Measurements from ENCODE around the gene ATRAID.
A peak's percentile ranks its signal among the peaks of the same experiment; 100 is the strongest.

The ATRAID gene

GRCh38 chr2:27179344-27180000, 32.4 kb upstream of the ATRAID start:
- Histone ChIP-seq H3K27me3 (ENCODE audit: control insufficient read depth, low read length) (no peaks in the 10 kb centered on the region), H3K9me2 (replicated peaks; ENCODE audit: control insufficient read depth, low read length) (no peaks in the 10 kb centered on the region), H3K4me1 (ENCODE audit: control insufficient read depth, low read length) (peaks cover 33% of the 10 kb centered on the region), H3K27ac (ENCODE audit: low read depth, low read length) (no peak overlapping the region), H4K20me1 (ENCODE audit: control insufficient read depth, insufficient read depth, low read depth, low read length) (no peaks in the 10 kb centered on the region), H3K4me2 (ENCODE audit: low read length) (peak overlapping the region; percentile 12; the same call in 1 of the 2 replicates), H3K36me3 (ENCODE audit: control insufficient read depth, low read length) (no peaks in the 10 kb centered on the region), H3K79me2 (ENCODE audit: control insufficient read depth, low read length) (no peaks in the 10 kb centered on the region), H3K9me3 (ENCODE audit: control insufficient read depth, insufficient read depth, low read length) (no peaks in the 10 kb centered on the region), H3F3A (ENCODE audit: control insufficient read depth, insufficient read depth) (no peaks in the 10 kb centered on the region; the same call in 1 of the 2 replicates), H3K4me3 (ENCODE audit: low read length) (no peak overlapping the region)
- TF ChIP-seq EZH2phosphoT487 (IDR thresholded peaks at IDR 0.05; ENCODE audit: borderline replicate concordance, low read length) (no peak), CTCF (IDR thresholded peaks at IDR 0.05; ENCODE audit: low read depth, low read length, poor library complexity, severe bottlenecking) (no peak)

GRCh38 chr2:27182346-27182745, 29.5 kb upstream of the ATRAID start:
- H3K27ac ChIP-seq (ENCODE audit: low read depth, low read length) = no peak overlapping the region
- no peaks in the 10 kb centered on the region for H3F3A ChIP-seq (ENCODE audit: control insufficient read depth, insufficient read depth)

GRCh38 chr2:27184115-27184514, 27.7 kb upstream of the ATRAID start:
- H3K27ac ChIP-seq (ENCODE audit: low read depth, low read length) = no peak overlapping the region
- no peaks in the 10 kb centered on the region for H3K79me2 ChIP-seq (ENCODE audit: control insufficient read depth, low read length)
- H3K4me1 ChIP-seq (ENCODE audit: control insufficient read depth, low read length) = peaks cover 8% of the 10 kb centered on the region
- no peaks in the 10 kb centered on the region for H3F3A ChIP-seq (ENCODE audit: control insufficient read depth, insufficient read depth)
- H3K36me3 ChIP-seq (ENCODE audit: control insufficient read depth, low read length) = no peaks in the 10 kb centered on the region
- H3K9me2 ChIP-seq (replicated peaks; ENCODE audit: control insufficient read depth, low read length) = no peaks in the 10 kb centered on the region
- H3K4me3 ChIP-seq (ENCODE audit: low read length) = no peak overlapping the region
- H3K4me2 ChIP-seq (ENCODE audit: low read length) = no peak overlapping the region
- no peaks in the 10 kb centered on the region for H3K9me3 ChIP-seq (ENCODE audit: control insufficient read depth, insufficient read depth, low read length)
- no peaks in the 10 kb centered on the region for H3K27me3 ChIP-seq (ENCODE audit: control insufficient read depth, low read length)
- TF ChIP-seq EZH2phosphoT487 (IDR thresholded peaks at IDR 0.05; ENCODE audit: borderline replicate concordance, low read length) = no peak
- TF ChIP-seq CTCF (IDR thresholded peaks at IDR 0.05; ENCODE audit: low read depth, low read length, poor library complexity, severe bottlenecking) = no peak
- H4K20me1 ChIP-seq (ENCODE audit: control insufficient read depth, insufficient read depth, low read depth, low read length) = no peaks in the 10 kb centered on the region

More at GRCh38 chr2:27182346-27182745, 29.5 kb upstream of the ATRAID start:
- no peaks in the 10 kb centered on the region for H3K9me2 ChIP-seq (replicated peaks; ENCODE audit: control insufficient read depth, low read length)
- no peaks in the 10 kb centered on the region for H3K9me3 ChIP-seq (ENCODE audit: control insufficient read depth, insufficient read depth, low read length)
- no peaks in the 10 kb centered on the region for H4K20me1 ChIP-seq (ENCODE audit: control insufficient read depth, insufficient read depth, low read depth, low read length)
- no peak for TF ChIP-seq CTCF (IDR thresholded peaks at IDR 0.05; ENCODE audit: low read depth, low read length, poor library complexity, severe bottlenecking)
- TF ChIP-seq EZH2phosphoT487 (IDR thresholded peaks at IDR 0.05; ENCODE audit: borderline replicate concordance, low read length) = no peak
- peaks cover 23% of the 10 kb centered on the region for H3K4me1 ChIP-seq (ENCODE audit: control insufficient read depth, low read length)
- no peaks in the 10 kb centered on the region for H3K36me3 ChIP-seq (ENCODE audit: control insufficient read depth, low read length)
- H3K4me2 ChIP-seq (ENCODE audit: low read length) = no peak overlapping the region
- no peaks in the 10 kb centered on the region for H3K79me2 ChIP-seq (ENCODE audit: control insufficient read depth, low read length)
- H3K27me3 ChIP-seq (ENCODE audit: control insufficient read depth, low read length) = no peaks in the 10 kb centered on the region
- no peak overlapping the region for H3K4me3 ChIP-seq (ENCODE audit: low read length)

Measured in DOHH2 (cell line).